ENCODE results near the gene PLEKHM2. TPM values are rescaled to one million over a fixed set of nuclear protein-coding genes. Genes with fewer than 3 reads are reported as not detected.

Gene PLEKHM2
- total RNA-seq, 1 experiment from 2014 or later, result 38.5 TPM

GRCh38 chr1:15667362-15667761 lies 16.8 kb upstream of the PLEKHM2 start (continued):
- TF ChIP-seq YY1 (IDR thresholded peaks at IDR 0.05; ENCODE audit: extremely low read depth, insufficient replicate concordance, low read depth, low read length), result no peak
- TF ChIP-seq SIN3A (IDR thresholded peaks at IDR 0.05; ENCODE audit: low read depth), result no peak

- Histone ChIP-seq H4K20me1 (ENCODE audit: insufficient read depth) (no peaks in the 10 kb centered on the region), H3K9ac (ENCODE audit: low read length) (no peak overlapping the region), H3K4me2 (ENCODE audit: low read length) (no peak overlapping the region), H3K9me3 (ENCODE audit: control insufficient read depth in 1 of 2, insufficient read depth in 1 of 2, low read depth in 1 of 2, low read length in 2 of 2) (no peaks in the 10 kb centered on the region), H3K9me2 (ENCODE audit: insufficient read depth) (no peaks in the 10 kb centered on the region), H2AFZ (ENCODE audit: low read depth, low read length, poor library complexity, severe bottlenecking) (no peak overlapping the region), H3K4me3 (replicated peaks in 1 of 2; ENCODE audit: low read depth in 1 of 2, low read length in 2 of 2) (no peak overlapping the region), H3K27ac (ENCODE audit: low read depth, low read length) (no peak overlapping the region), H3K36me3 (ENCODE audit: control insufficient read depth in 1 of 2, insufficient read depth in 2 of 2, low read length in 2 of 2) (no peaks in the 10 kb centered on the region), H3K27me3 (ENCODE audit: insufficient read depth, low read length) (no peaks in the 10 kb centered on the region), H3K4me1 (ENCODE audit: control insufficient read depth in 1 of 2, insufficient read depth in 2 of 2, low read length in 2 of 2) (no peaks in the 10 kb centered on the region), H3K79me2 (ENCODE audit: insufficient read depth, low read length) (no peaks in the 10 kb centered on the region)
- intact Hi-C loops (cut with micrococcal nuclease), result no loop called here
- TF ChIP-seq ZBTB33 (IDR thresholded peaks at IDR 0.05; ENCODE audit: extremely low read depth, insufficient replicate concordance, low read length) (no peak), CEBPB (IDR thresholded peaks at IDR 0.05; ENCODE audit: low read depth) (no peak), CBX3 (IDR thresholded peaks at IDR 0.05; ENCODE audit: low read depth) (no peak), ZFX (IDR thresholded peaks at IDR 0.05) (no peak), SP1 (IDR thresholded peaks at IDR 0.05; ENCODE audit: low read depth) (no peak), RAD21 (IDR thresholded peaks at IDR 0.05; ENCODE audit: low read depth) (no peak), POLR2A (IDR thresholded peaks at IDR 0.05; ENCODE audit: borderline replicate concordance, extremely low read depth, insufficient read depth, insufficient read length) (no peak), ATF3 (IDR thresholded peaks at IDR 0.05) (no peak), EZH2phosphoT487 (IDR thresholded peaks at IDR 0.05; ENCODE audit: borderline replicate concordance) (no peak), FOSL1 (IDR thresholded peaks at IDR 0.05; ENCODE audit: low read depth) (no peak)
- DNase-seq (ENCODE audit: low read depth, low spot score) (no peak), ATAC-seq (no peak)
- POLR2A ChIA-PET, result no interaction called here
- CTCF ChIA-PET, result no interaction called here
- RAD21 ChIA-PET (ENCODE audit: low non-redundant PET in 1 of 2, low total read pairs in 2 of 2, uncharacterized antibody in 2 of 2, unreplicated experiment in 2 of 2), result no interaction called here
- BruUV-seq (replicated peaks), result no TSS peak
Measured at GRCh38 chr1:15668089-15668754, 15.9 kb upstream of the PLEKHM2 start.

Measured in HCT116 (cell line).